WTC11 (cell line): ENCODE measurements around the gene CELSR2. TPM values are rescaled to one million over a fixed set of nuclear protein-coding genes. Genes with fewer than 3 reads are reported as not detected.

Experiments used
- ATAC-seq: fragments of 200-7000 bp; cut with Tn5 transposase; 2 replicates; pipeline ENCODE4 v1.10.0; 2021; ENCODE audit warnings: mild to moderate bottlenecking, moderate library complexity
- CTCF ChIA-PET: fragments of 300-600 bp; sonication (Branson Sonifier 250); formaldehyde crosslinking; loops from one replicate; lab custom pipeline; 2021; ENCODE audit warnings: antibody characterized with exemption; lab: Charles Lee
- POLR2A ChIA-PET: fragments of 350-600 bp; sonication (Branson Sonifier 250); formaldehyde crosslinking; loops from one replicate; lab custom pipeline; 2021; ENCODE audit warnings: antibody characterized with exemption; lab: Charles Lee
- DNase-seq: peaks from one replicate; pipeline ENCODE4 v3.0.0; 2021; ENCODE audit warnings: low spot score
- H3K27ac Mint-ChIP-seq: 2 replicates; pipeline ENCODE4 v1.8.0; 2021; ENCODE audit warnings: mixed read lengths
- H3K27me3 Mint-ChIP-seq: 2 replicates; pipeline ENCODE4 v1.8.0; 2021; ENCODE audit warnings: low read depth, mild to moderate bottlenecking, moderate library complexity, mixed read lengths
- H3K36me3 Mint-ChIP-seq: 2 replicates; pipeline ENCODE4 v1.8.0; 2021; ENCODE audit warnings: mixed read lengths
- H3K4me1 Mint-ChIP-seq: 2 replicates; pipeline ENCODE4 v1.8.0; 2022; ENCODE audit warnings: mixed read lengths
- H3K4me3 Mint-ChIP-seq: 2 replicates; pipeline ENCODE4 v1.8.0; 2021; ENCODE audit warnings: mild to moderate bottlenecking, moderate library complexity, mixed read lengths
- H3K9me3 Mint-ChIP-seq: 2 replicates; pipeline ENCODE4 v1.8.0; 2021; ENCODE audit warnings: mixed read lengths
- CBFB ChIP-seq: sonication (generic); formaldehyde crosslinking; IDR thresholded peaks from 2 replicates; pipeline ENCODE4 v1.8.1; 2022; ENCODE audit warnings: mild to moderate bottlenecking, low read depth, missing genetic modification reagents
- ESRRA ChIP-seq: sonication (generic); formaldehyde crosslinking; IDR thresholded peaks from 2 replicates; pipeline ENCODE4 v1.8.1; 2022; ENCODE audit warnings: mild to moderate bottlenecking, missing genetic modification reagents, borderline replicate concordance
- GABPB1 ChIP-seq: sonication (generic); formaldehyde crosslinking; IDR thresholded peaks from 2 replicates; pipeline ENCODE4 v1.8.1; 2023; ENCODE audit warnings: mild to moderate bottlenecking, missing genetic modification reagents
- GRHL2 ChIP-seq: fragments of 250-450 bp; sonication (Bioruptor Pico); IDR thresholded peaks from 2 replicates; pipeline ENCODE4 v1.8.0; 2022; ENCODE audit warnings: mild to moderate bottlenecking, moderate library complexity; ENCODE audit not compliant: insufficient replicate concordance, severe bottlenecking
- NFYB ChIP-seq: sonication (generic); formaldehyde crosslinking; conservative IDR thresholded peaks from 2 replicates; pipeline ENCODE4 v1.8.0; 2022; ENCODE audit warnings: low read depth, missing genetic modification reagents
- TEAD4 ChIP-seq: sonication (generic); formaldehyde crosslinking; IDR thresholded peaks from 2 replicates; pipeline ENCODE4 v1.8.0; 2022; ENCODE audit warnings: mild to moderate bottlenecking, missing genetic modification reagents
- ZNF121 ChIP-seq: sonication (generic); formaldehyde crosslinking; IDR thresholded peaks from 2 replicates; pipeline ENCODE4 v1.8.0; 2023; ENCODE audit warnings: missing genetic modification reagents
- ZNF317 ChIP-seq: sonication (generic); formaldehyde crosslinking; IDR thresholded peaks from 2 replicates; pipeline ENCODE4 v1.8.1; 2023; ENCODE audit warnings: low read depth, mild to moderate bottlenecking, moderate library complexity, missing genetic modification reagents, borderline replicate concordance
- total RNA-seq: library from RNA; stranded (reverse); gene quantifications from 3 replicates; pipeline ENCODE4 v1.2.3, GENCODE V29; 2021
- TF ChIP-seq, protein P1 (sequence below): sonication (generic); formaldehyde crosslinking; IDR thresholded peaks from 2 replicates; pipeline ENCODE4 v1.8.1; 2022; ENCODE audit warnings: low read depth, mild to moderate bottlenecking, moderate library complexity, missing genetic modification reagents, borderline replicate concordance
- TF ChIP-seq, protein P2 (sequence below): sonication (generic); formaldehyde crosslinking; IDR thresholded peaks from 2 replicates; pipeline ENCODE4 v1.8.0; 2022; ENCODE audit warnings: mild to moderate bottlenecking, missing genetic modification reagents
- TF ChIP-seq, protein P3 (sequence below): sonication (generic); formaldehyde crosslinking; IDR thresholded peaks from 2 replicates; pipeline ENCODE4 v1.8.1; 2023; ENCODE audit warnings: mild to moderate bottlenecking, missing genetic modification reagents
- TF ChIP-seq, protein P4 (sequence below): sonication (generic); formaldehyde crosslinking; IDR thresholded peaks from 2 replicates; pipeline ENCODE4 v1.8.1; 2023; ENCODE audit warnings: mild to moderate bottlenecking, moderate library complexity, missing genetic modification reagents
- TF ChIP-seq, protein P5 (sequence below): sonication (generic); formaldehyde crosslinking; IDR thresholded peaks from 2 replicates; pipeline ENCODE4 v1.8.1; 2022; ENCODE audit warnings: missing genetic modification reagents, borderline replicate concordance
- TF ChIP-seq, protein P6 (sequence below): fragments of 250-450 bp; sonication (Bioruptor Pico); IDR thresholded peaks from 2 replicates; pipeline ENCODE4 v1.9.0; 2021; ENCODE audit warnings: mild to moderate bottlenecking
- TF ChIP-seq, protein P7 (sequence below): sonication (generic); formaldehyde crosslinking; conservative IDR thresholded peaks from 2 replicates; pipeline ENCODE4 v1.8.1; 2023; ENCODE audit warnings: mild to moderate bottlenecking, low read depth, missing genetic modification reagents, moderate library complexity
- TF ChIP-seq, protein P8 (sequence below): fragments of 200-600 bp; IDR thresholded peaks from 2 replicates; pipeline ENCODE4 v1.8.0; 2022; ENCODE audit warnings: antibody characterized with exemption

The CELSR2 gene
- total RNA-seq, 1 experiment from 2014 or later, result 31.3 TPM

DNA sequence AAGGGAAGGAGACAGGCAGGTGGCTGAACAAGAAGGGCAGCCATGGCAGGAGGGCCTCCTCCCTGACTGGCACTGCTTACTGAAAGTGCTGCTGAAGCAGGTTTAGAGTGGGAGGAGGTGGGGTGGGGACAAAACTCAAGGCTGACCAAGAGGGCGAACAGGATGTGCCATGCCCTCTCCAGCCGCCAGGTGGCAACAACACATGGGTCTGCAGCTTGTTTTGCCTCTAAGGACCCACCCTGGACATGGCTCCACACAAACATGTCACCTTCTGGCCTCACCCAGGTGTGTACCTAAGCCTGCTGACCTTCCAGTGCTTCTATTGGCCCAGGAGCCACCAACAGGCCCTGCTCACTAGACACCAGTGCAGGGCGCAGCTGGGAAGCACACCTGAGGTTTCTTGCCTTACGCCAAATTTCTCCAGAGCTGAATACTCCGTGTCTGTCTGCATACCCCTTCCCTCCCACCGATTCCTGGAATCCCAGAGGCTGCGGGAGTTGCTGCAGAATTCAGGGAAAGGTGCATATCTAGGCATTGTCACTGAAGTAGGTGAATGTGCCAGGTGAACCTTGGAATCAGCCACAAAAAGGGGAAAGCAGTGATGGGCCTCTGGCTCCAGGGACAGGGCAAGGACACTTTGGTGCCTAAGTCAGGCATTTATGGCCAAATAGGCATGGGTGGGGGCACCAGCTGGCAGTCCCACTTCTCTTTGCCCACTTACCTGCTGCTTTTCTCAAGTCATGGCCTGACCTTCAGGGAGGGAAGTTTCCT is 28.3 kb downstream of the CELSR2 start (continued):
- TF ChIP-seq, protein P1, sequence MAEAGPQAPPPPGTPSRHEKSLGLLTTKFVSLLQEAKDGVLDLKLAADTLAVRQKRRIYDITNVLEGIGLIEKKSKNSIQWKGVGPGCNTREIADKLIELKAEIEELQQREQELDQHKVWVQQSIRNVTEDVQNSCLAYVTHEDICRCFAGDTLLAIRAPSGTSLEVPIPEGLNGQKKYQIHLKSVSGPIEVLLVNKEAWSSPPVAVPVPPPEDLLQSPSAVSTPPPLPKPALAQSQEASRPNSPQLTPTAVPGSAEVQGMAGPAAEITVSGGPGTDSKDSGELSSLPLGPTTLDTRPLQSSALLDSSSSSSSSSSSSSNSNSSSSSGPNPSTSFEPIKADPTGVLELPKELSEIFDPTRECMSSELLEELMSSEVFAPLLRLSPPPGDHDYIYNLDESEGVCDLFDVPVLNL (CRISPR knock-in tag), result no peak
- TF ChIP-seq ZNF317 (CRISPR knock-in tag), result no peak
- TF ChIP-seq, protein P2, sequence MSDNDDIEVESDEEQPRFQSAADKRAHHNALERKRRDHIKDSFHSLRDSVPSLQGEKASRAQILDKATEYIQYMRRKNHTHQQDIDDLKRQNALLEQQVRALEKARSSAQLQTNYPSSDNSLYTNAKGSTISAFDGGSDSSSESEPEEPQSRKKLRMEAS, result 0 out of 2 replicates have a peak, but pooled peaks have one; percentile 27
- TF ChIP-seq, protein P3, sequence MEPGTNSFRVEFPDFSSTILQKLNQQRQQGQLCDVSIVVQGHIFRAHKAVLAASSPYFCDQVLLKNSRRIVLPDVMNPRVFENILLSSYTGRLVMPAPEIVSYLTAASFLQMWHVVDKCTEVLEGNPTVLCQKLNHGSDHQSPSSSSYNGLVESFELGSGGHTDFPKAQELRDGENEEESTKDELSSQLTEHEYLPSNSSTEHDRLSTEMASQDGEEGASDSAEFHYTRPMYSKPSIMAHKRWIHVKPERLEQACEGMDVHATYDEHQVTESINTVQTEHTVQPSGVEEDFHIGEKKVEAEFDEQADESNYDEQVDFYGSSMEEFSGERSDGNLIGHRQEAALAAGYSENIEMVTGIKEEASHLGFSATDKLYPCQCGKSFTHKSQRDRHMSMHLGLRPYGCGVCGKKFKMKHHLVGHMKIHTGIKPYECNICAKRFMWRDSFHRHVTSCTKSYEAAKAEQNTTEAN (CRISPR knock-in tag), result no peak
- TF ChIP-seq GABPB1 (CRISPR knock-in tag), result peak; percentile 49; the same call in 1 of the 2 replicates
- TF ChIP-seq, protein P4, sequence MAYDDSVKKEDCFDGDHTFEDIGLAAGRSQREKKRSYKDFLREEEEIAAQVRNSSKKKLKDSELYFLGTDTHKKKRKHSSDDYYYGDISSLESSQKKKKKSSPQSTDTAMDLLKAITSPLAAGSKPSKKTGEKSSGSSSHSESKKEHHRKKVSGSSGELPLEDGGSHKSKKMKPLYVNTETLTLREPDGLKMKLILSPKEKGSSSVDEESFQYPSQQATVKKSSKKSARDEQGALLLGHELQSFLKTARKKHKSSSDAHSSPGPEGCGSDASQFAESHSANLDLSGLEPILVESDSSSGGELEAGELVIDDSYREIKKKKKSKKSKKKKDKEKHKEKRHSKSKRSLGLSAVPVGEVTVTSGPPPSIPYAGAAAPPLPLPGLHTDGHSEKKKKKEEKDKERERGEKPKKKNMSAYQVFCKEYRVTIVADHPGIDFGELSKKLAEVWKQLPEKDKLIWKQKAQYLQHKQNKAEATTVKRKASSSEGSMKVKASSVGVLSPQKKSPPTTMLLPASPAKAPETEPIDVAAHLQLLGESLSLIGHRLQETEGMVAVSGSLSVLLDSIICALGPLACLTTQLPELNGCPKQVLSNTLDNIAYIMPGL (CRISPR knock-in tag), result 0 out of 2 replicates have a peak, but pooled peaks have one; percentile 40
- TF ChIP-seq GRHL2 (CRISPR knock-in tag), result no peak
- TF ChIP-seq ZNF121 (CRISPR knock-in tag), result peak; percentile 64; the same call in 1 of the 2 replicates
- TF ChIP-seq, protein P5, sequence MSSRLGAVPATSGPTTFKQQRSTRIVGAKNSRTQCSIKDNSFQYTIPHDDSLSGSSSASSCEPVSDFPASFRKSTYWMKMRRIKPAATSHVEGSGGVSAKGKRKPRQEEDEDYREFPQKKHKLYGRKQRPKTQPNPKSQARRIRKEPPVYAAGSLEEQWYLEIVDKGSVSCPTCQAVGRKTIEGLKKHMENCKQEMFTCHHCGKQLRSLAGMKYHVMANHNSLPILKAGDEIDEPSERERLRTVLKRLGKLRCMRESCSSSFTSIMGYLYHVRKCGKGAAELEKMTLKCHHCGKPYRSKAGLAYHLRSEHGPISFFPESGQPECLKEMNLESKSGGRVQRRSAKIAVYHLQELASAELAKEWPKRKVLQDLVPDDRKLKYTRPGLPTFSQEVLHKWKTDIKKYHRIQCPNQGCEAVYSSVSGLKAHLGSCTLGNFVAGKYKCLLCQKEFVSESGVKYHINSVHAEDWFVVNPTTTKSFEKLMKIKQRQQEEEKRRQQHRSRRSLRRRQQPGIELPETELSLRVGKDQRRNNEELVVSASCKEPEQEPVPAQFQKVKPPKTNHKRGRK (CRISPR knock-in tag), result no peak
- TF ChIP-seq, protein P6, sequence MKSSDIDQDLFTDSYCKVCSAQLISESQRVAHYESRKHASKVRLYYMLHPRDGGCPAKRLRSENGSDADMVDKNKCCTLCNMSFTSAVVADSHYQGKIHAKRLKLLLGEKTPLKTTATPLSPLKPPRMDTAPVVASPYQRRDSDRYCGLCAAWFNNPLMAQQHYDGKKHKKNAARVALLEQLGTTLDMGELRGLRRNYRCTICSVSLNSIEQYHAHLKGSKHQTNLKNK (CRISPR knock-in tag), result no peak

DNA sequence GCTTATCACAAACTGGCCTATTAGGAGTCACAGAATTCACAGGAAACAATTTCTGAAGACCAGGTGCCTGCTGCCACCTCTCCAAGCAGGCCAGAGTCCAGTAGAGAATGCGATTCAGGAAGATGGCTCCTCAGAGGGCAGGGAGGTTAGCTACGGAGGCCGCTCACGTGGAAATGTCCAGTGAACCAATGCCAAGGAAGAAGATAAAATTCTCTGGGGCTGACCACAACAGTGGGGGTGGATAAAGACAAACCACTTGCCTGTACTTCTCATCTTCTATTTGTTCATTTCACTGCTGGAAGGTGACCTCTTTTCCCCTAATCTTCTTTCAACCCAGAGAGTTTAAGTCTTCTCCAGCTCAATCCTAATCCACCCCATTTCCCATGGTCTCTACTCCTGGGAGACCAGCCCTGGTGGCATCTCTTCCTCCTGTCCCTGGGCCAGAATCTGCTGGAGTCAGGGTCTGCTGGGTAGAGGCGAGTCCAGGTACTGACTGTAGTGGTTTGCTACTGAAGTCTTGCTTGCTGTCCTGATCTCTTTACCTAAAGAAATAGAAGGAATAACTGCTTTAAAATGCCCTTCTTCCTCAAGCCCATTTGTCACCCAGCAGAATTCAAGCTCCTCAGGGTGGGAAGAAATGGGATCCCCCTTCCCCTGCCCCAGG is 30.4 kb downstream of the CELSR2 start:
- H3K4me3 Mint-ChIP-seq, result no peak overlapping the region
- no peak for ATAC-seq
- H3K9me3 Mint-ChIP-seq, result no peaks in the 10 kb centered on the region
- TF ChIP-seq CBFB (CRISPR knock-in tag) (no peak), NFYB (CRISPR knock-in tag) (no peak), ESRRA (CRISPR knock-in tag) (no peak), ZNF121 (CRISPR knock-in tag) (no peak), TEAD4 (no peak)
- TF ChIP-seq, protein P3 (CRISPR knock-in tag), result no peak
- TF ChIP-seq, protein P7, sequence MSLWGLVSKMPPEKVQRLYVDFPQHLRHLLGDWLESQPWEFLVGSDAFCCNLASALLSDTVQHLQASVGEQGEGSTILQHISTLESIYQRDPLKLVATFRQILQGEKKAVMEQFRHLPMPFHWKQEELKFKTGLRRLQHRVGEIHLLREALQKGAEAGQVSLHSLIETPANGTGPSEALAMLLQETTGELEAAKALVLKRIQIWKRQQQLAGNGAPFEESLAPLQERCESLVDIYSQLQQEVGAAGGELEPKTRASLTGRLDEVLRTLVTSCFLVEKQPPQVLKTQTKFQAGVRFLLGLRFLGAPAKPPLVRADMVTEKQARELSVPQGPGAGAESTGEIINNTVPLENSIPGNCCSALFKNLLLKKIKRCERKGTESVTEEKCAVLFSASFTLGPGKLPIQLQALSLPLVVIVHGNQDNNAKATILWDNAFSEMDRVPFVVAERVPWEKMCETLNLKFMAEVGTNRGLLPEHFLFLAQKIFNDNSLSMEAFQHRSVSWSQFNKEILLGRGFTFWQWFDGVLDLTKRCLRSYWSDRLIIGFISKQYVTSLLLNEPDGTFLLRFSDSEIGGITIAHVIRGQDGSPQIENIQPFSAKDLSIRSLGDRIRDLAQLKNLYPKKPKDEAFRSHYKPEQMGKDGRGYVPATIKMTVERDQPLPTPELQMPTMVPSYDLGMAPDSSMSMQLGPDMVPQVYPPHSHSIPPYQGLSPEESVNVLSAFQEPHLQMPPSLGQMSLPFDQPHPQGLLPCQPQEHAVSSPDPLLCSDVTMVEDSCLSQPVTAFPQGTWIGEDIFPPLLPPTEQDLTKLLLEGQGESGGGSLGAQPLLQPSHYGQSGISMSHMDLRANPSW, result no peak
- TF ChIP-seq, protein P8, sequence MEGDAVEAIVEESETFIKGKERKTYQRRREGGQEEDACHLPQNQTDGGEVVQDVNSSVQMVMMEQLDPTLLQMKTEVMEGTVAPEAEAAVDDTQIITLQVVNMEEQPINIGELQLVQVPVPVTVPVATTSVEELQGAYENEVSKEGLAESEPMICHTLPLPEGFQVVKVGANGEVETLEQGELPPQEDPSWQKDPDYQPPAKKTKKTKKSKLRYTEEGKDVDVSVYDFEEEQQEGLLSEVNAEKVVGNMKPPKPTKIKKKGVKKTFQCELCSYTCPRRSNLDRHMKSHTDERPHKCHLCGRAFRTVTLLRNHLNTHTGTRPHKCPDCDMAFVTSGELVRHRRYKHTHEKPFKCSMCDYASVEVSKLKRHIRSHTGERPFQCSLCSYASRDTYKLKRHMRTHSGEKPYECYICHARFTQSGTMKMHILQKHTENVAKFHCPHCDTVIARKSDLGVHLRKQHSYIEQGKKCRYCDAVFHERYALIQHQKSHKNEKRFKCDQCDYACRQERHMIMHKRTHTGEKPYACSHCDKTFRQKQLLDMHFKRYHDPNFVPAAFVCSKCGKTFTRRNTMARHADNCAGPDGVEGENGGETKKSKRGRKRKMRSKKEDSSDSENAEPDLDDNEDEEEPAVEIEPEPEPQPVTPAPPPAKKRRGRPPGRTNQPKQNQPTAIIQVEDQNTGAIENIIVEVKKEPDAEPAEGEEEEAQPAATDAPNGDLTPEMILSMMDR, result no peak
- H3K4me1 Mint-ChIP-seq, result peaks cover 42% of the 10 kb centered on the region
- CTCF ChIA-PET, result interaction anchor here (0.7 to 1.2 kb wide), 2 partner anchors 26 to 253 kb away, joined by 3 to 6 read pairs; no protein-coding TSS in a partner anchor
- POLR2A ChIA-PET, result no interaction called here
- peak overlapping the region; percentile 72; the same call in 1 of the 2 replicates for H3K27ac Mint-ChIP-seq
- no peak for DNase-seq
- H3K27me3 Mint-ChIP-seq, result no peaks in the 10 kb centered on the region; the same call in 1 of the 2 replicates
- H3K36me3 Mint-ChIP-seq, result peaks cover 24% of the 10 kb centered on the region
